Coronary artery (tissue), 2 donors: Measurements from ENCODE around the gene TUT7.

Source experiments
- DNase-seq: peaks from one replicate; pipeline ENCODE4 v3.0.0-alpha.2; 2017; ENCODE audit warnings: low spot score
- H3K27ac ChIP-seq, 2 donors: fragments of 200-600 bp; sonication (generic); one replicate each; pipeline ENCODE4 v1.5.1; 2016 to 2019
- H3K4me3 ChIP-seq: fragments of 200-600 bp; sonication (generic); 2 replicates; pipeline ENCODE4 v1.5.1; 2016; ENCODE audit warnings: mild to moderate bottlenecking, moderate library complexity
- TF ChIP-seq, protein P1 (sequence below): fragments of 200-600 bp; sonication (generic); IDR thresholded peaks from one replicate; pipeline ENCODE4 v1.5.1; 2019; ENCODE audit warnings: antibody characterized with exemption

The TUT7 gene

GRCh38 chr9:86376016-86376415, 21.8 kb upstream of the TUT7 start:
- TF ChIP-seq, protein P1, sequence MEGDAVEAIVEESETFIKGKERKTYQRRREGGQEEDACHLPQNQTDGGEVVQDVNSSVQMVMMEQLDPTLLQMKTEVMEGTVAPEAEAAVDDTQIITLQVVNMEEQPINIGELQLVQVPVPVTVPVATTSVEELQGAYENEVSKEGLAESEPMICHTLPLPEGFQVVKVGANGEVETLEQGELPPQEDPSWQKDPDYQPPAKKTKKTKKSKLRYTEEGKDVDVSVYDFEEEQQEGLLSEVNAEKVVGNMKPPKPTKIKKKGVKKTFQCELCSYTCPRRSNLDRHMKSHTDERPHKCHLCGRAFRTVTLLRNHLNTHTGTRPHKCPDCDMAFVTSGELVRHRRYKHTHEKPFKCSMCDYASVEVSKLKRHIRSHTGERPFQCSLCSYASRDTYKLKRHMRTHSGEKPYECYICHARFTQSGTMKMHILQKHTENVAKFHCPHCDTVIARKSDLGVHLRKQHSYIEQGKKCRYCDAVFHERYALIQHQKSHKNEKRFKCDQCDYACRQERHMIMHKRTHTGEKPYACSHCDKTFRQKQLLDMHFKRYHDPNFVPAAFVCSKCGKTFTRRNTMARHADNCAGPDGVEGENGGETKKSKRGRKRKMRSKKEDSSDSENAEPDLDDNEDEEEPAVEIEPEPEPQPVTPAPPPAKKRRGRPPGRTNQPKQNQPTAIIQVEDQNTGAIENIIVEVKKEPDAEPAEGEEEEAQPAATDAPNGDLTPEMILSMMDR, result no peak
- DNase-seq, result no peak
- Histone ChIP-seq H3K27ac (no peak overlapping the region), H3K4me3 (no peak overlapping the region)

DNA sequence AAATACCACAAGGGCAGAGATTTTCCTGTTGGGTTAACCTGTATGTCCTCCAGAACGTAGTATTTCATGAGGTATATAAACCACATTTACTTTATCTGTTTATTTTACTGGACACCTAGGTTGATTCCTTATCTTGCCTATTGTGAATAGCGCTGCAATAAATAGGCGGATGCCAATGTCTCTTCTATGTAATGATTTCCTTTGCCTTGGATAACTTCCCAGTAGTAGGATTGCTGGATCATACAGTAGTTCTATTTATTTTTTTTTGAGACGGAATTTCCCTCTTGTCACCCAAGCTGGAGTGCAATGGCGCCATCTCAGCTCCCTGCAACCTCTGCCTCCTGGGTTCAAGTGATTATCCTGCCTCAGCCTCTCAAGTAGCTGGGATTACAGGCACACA, 15.6 kb upstream of the TUT7 start:
- no peak overlapping the region for H3K27ac ChIP-seq
- H3K4me3 ChIP-seq, result no peak overlapping the region
- TF ChIP-seq, protein P1, result no peak
- no peak for DNase-seq

DNA sequence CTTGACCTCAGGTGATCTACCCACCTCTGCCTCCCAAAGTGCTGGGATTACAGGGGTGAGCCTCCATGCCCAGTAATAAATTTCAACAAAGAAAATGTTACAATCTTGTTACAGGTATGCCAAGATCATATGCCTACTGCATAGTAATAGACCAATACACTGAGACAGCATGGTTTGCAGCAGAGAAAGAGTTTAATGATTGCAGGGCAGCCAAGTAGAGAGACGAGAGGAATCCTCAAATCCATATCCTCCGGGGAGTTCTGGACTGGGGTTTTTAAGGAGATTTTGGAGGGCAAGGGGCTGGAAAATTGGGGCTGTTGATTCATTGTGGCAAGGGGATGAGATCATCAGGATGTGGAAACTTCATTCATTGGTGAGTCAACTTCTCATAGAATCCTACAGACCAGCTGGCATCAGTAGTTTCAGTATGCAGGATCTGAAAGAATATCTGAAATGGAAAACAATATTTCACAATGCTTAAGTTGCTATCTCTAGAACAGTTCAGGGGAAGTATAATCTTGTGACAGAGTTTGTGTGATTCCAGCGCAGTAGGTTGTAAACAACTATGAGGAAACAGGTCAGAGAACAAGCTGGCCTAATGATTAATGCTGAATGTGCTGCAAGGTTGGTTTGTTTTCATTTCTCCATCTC, 14.8 kb upstream of the TUT7 start:
- TF ChIP-seq, protein P1, result no peak
- H3K4me3 ChIP-seq, result no peak overlapping the region
- DNase-seq, result no peak
- H3K27ac ChIP-seq, result peak overlapping the region in 1 of 2 donors; percentile 22

- H3K27ac ChIP-seq, result no peak overlapping the region
- H3K4me3 ChIP-seq, result no peak overlapping the region
- no peak for DNase-seq
- TF ChIP-seq, protein P1, result no peak
Measured at GRCh38 chr9:86361176-86361575, 7.0 kb upstream of the TUT7 start.

GRCh38 chr9:86359151-86359879, 5.1 kb upstream of the TUT7 start:
- no peak for DNase-seq

GRCh38 chr9:86356871-86357866, 3.0 kb upstream of the TUT7 start:
- TF ChIP-seq, protein P1, result no peak
- DNase-seq, result no peak
- no peak overlapping the region for H3K27ac ChIP-seq
- no peak overlapping the region for H3K4me3 ChIP-seq

More at GRCh38 chr9:86359151-86359879, 5.1 kb upstream of the TUT7 start:
- H3K27ac ChIP-seq, result peak overlapping the region in 1 of 2 donors; percentile 64
- TF ChIP-seq, protein P1, result no peak
- H3K4me3 ChIP-seq, result no peak overlapping the region
